Measurements from ENCODE around the gene C1orf50.

The C1orf50 gene

DNA sequence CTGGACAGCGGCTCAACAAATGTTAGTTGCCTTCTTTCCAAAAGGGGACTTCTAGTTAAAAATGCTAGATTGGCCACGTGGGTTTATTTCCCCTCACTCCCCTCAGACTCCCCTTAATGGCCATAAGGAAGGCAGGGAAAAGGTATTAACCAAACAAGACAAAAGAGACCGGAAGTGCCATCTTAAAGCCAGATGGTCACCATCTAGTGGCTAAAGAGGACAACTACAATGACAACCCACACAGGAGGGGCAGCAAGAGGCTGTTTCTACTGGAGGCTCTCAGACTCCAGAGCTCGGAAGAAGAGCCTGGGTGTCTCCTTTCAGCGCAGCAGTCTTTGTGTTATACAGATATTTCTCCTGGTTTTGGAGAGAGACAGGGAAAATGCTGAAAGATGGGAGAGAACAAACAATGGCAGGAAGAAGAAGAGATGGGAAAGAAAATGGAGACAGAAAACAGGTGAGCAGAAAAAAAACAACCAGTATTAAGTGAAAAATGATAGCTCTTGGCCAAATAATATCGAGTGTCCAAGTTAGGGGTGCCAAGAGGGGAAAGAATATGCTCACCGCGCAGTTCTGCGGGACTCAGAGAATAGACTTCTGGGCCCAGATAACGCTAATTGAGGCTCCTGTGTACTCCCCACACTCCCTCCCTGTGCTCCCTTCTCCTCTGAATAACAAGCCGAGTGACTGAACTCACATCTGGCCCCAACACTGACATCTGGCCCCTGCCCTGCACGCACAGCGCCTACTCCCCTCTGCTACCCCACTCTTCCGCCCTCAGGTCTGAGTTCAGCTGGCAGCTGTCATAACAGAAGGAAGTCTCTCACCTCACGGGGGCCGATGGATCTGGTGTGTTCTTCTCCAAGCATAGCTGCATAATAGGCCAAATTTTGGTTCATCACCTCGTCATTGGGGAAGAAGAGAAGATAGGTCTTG is 9.8 kb upstream of the C1orf50 start (continued):
- TF ChIP-seq, protein P1, sequence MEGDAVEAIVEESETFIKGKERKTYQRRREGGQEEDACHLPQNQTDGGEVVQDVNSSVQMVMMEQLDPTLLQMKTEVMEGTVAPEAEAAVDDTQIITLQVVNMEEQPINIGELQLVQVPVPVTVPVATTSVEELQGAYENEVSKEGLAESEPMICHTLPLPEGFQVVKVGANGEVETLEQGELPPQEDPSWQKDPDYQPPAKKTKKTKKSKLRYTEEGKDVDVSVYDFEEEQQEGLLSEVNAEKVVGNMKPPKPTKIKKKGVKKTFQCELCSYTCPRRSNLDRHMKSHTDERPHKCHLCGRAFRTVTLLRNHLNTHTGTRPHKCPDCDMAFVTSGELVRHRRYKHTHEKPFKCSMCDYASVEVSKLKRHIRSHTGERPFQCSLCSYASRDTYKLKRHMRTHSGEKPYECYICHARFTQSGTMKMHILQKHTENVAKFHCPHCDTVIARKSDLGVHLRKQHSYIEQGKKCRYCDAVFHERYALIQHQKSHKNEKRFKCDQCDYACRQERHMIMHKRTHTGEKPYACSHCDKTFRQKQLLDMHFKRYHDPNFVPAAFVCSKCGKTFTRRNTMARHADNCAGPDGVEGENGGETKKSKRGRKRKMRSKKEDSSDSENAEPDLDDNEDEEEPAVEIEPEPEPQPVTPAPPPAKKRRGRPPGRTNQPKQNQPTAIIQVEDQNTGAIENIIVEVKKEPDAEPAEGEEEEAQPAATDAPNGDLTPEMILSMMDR (tag by site-specific recombination; IDR thresholded peaks at IDR 0.05): peak; percentile 66
- TF ChIP-seq, protein P2, sequence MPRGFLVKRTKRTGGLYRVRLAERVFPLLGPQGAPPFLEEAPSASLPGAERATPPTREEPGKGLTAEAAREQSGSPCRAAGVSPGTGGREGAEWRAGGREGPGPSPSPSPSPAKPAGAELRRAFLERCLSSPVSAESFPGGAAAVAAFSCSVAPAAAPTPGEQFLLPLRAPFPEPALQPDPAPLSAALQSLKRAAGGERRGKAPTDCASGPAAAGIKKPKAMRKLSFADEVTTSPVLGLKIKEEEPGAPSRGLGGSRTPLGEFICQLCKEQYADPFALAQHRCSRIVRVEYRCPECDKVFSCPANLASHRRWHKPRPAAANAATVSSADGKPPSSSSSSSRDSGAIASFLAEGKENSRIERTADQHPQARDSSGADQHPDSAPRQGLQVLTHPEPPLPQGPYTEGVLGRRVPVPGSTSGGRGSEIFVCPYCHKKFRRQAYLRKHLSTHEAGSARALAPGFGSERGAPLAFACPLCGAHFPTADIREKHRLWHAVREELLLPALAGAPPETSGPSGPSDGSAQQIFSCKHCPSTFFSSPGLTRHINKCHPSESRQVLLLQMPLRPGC (tag by site-specific recombination; IDR thresholded peaks at IDR 0.05): no peak
- TF ChIP-seq HOXC10 (CRISPR knock-in tag; IDR thresholded peaks at IDR 0.05) (no peak), SCRT1 (tag by site-specific recombination; IDR thresholded peaks at IDR 0.05; ENCODE audit: borderline replicate concordance) (no peak), ZNF155 (tag by site-specific recombination; IDR thresholded peaks at IDR 0.05) (no peak), ZNF335 (tag by site-specific recombination; conservative IDR thresholded peaks at IDR 0.05) (no peak), ZNF664 (tag by site-specific recombination; IDR thresholded peaks at IDR 0.05) (0 out of 2 replicates have a peak, but pooled peaks have one; percentile 88)
- TF ChIP-seq, protein P3, sequence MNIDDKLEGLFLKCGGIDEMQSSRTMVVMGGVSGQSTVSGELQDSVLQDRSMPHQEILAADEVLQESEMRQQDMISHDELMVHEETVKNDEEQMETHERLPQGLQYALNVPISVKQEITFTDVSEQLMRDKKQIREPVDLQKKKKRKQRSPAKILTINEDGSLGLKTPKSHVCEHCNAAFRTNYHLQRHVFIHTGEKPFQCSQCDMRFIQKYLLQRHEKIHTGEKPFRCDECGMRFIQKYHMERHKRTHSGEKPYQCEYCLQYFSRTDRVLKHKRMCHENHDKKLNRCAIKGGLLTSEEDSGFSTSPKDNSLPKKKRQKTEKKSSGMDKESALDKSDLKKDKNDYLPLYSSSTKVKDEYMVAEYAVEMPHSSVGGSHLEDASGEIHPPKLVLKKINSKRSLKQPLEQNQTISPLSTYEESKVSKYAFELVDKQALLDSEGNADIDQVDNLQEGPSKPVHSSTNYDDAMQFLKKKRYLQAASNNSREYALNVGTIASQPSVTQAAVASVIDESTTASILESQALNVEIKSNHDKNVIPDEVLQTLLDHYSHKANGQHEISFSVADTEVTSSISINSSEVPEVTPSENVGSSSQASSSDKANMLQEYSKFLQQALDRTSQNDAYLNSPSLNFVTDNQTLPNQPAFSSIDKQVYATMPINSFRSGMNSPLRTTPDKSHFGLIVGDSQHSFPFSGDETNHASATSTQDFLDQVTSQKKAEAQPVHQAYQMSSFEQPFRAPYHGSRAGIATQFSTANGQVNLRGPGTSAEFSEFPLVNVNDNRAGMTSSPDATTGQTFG (tag by site-specific recombination; IDR thresholded peaks at IDR 0.05; ENCODE audit: borderline replicate concordance): no peak

DNA sequence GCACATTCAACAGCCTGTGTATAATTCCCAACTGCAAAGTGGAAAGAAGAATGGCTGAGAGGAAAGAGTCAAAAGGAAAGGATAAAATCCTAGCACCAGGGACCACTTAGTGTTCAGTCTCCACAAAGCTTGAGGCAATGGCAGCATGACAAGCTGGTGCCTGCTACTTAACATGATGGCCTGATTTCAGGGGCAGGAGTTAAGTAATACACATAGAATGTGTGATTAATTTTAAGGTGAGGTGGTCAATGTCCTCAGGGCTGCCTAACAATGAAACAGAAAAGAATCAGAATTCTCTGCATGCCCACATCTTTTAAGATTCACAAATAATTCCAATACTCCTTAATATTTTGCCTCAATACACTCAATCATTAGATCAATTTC is 9.2 kb upstream of the C1orf50 start:
- TF ChIP-seq ZBTB8A (tag by site-specific recombination; IDR thresholded peaks at IDR 0.05) (no peak), BCL11B (tag by site-specific recombination; IDR thresholded peaks at IDR 0.05; ENCODE audit: low read depth) (no peak), ZNF391 (tag by site-specific recombination; IDR thresholded peaks at IDR 0.05; ENCODE audit: borderline replicate concordance, low read depth) (no peak)
- TF ChIP-seq, protein P4, sequence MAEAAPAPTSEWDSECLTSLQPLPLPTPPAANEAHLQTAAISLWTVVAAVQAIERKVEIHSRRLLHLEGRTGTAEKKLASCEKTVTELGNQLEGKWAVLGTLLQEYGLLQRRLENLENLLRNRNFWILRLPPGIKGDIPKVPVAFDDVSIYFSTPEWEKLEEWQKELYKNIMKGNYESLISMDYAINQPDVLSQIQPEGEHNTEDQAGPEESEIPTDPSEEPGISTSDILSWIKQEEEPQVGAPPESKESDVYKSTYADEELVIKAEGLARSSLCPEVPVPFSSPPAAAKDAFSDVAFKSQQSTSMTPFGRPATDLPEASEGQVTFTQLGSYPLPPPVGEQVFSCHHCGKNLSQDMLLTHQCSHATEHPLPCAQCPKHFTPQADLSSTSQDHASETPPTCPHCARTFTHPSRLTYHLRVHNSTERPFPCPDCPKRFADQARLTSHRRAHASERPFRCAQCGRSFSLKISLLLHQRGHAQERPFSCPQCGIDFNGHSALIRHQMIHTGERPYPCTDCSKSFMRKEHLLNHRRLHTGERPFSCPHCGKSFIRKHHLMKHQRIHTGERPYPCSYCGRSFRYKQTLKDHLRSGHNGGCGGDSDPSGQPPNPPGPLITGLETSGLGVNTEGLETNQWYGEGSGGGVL (tag by site-specific recombination; IDR thresholded peaks at IDR 0.05): no peak
- ChIA-PET CTCF (interaction anchor here (0.6 to 1.9 kb wide), 9 partner anchors 9 to 419 kb away, joined by 3 to 14 read pairs (median 4); partner anchors contain the start of genes C1orf50, CCDC30 and P3H1), POLR2A (interaction anchor here (2.4 kb wide), 1 partner anchor 9 kb away, joined by 10 read pairs; the partner anchor contains the start of genes C1orf50 and P3H1)
- no peak overlapping the region for H3K4me3 ChIP-seq (ENCODE audit: low read depth, low read length)
- no peaks in the 10 kb centered on the region for H3K4me1 ChIP-seq (ENCODE audit: control insufficient read depth, insufficient read depth, low read length)
- H3K9me3 ChIP-seq (ENCODE audit: control insufficient read depth, insufficient read depth, low read depth, low read length): no peaks in the 10 kb centered on the region
- H3K36me3 ChIP-seq (ENCODE audit: control insufficient read depth in 2 of 2, insufficient read depth in 1 of 2, low read length in 2 of 2): peaks cover 23 to 95% of the 10 kb centered on the region in 2 experiments
- H3K27ac ChIP-seq (ENCODE audit: extremely low read depth, low read depth, low read length): no peak overlapping the region

DNA sequence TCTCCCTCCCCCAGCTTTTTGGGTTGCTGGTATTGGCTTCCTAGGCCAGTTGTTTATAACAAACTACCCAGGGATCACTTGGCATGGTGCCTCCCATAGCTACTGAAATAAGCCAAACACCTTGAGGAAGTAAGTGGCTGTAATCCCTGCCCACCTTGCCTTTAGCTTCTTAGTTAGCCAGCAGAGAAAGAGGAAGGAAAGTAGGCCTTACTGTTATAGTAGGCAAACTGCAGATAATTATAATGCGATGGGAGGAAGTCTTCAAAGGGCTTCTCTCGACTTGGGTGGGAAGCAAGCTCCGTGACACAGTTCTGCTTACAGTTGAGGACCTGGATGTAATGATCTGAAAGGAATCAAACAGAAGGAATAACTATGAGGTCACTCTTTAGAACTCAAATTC is 8.4 kb upstream of the C1orf50 start:
- Histone ChIP-seq H3K36me3 (ENCODE audit: control insufficient read depth in 2 of 2, insufficient read depth in 1 of 2, low read length in 2 of 2) (peaks cover 21 to 88% of the 10 kb centered on the region in 2 experiments), H3K4me3 (ENCODE audit: low read depth, low read length) (no peak overlapping the region), H3K9me3 (ENCODE audit: control insufficient read depth, insufficient read depth, low read depth, low read length) (no peaks in the 10 kb centered on the region), H3K4me1 (ENCODE audit: control insufficient read depth, insufficient read depth, low read length) (no peaks in the 10 kb centered on the region), H3K27ac (ENCODE audit: extremely low read depth, low read depth, low read length) (no peak overlapping the region)
- ChIA-PET POLR2A (interaction anchor here (2.4 kb wide), 1 partner anchor 8 kb away, joined by 10 read pairs; the partner anchor contains the start of genes C1orf50 and P3H1), CTCF (interaction anchor here (0.5 to 1.6 kb wide), 7 partner anchors 11 to 1366 kb away, joined by 3 to 6 read pairs (median 4); no protein-coding TSS in a partner anchor)
- TF ChIP-seq ZNF624 (tag by site-specific recombination; IDR thresholded peaks at IDR 0.05) (no peak), ZNF600 (tag by site-specific recombination; IDR thresholded peaks at IDR 0.05) (no peak)
- TF ChIP-seq, protein P5, sequence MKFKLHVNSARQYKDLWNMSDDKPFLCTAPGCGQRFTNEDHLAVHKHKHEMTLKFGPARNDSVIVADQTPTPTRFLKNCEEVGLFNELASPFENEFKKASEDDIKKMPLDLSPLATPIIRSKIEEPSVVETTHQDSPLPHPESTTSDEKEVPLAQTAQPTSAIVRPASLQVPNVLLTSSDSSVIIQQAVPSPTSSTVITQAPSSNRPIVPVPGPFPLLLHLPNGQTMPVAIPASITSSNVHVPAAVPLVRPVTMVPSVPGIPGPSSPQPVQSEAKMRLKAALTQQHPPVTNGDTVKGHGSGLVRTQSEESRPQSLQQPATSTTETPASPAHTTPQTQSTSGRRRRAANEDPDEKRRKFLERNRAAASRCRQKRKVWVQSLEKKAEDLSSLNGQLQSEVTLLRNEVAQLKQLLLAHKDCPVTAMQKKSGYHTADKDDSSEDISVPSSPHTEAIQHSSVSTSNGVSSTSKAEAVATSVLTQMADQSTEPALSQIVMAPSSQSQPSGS (tag by site-specific recombination; IDR thresholded peaks at IDR 0.05; ENCODE audit: low read depth): 0 out of 2 replicates have a peak, but pooled peaks have one; percentile 14
- TF ChIP-seq, protein P6, sequence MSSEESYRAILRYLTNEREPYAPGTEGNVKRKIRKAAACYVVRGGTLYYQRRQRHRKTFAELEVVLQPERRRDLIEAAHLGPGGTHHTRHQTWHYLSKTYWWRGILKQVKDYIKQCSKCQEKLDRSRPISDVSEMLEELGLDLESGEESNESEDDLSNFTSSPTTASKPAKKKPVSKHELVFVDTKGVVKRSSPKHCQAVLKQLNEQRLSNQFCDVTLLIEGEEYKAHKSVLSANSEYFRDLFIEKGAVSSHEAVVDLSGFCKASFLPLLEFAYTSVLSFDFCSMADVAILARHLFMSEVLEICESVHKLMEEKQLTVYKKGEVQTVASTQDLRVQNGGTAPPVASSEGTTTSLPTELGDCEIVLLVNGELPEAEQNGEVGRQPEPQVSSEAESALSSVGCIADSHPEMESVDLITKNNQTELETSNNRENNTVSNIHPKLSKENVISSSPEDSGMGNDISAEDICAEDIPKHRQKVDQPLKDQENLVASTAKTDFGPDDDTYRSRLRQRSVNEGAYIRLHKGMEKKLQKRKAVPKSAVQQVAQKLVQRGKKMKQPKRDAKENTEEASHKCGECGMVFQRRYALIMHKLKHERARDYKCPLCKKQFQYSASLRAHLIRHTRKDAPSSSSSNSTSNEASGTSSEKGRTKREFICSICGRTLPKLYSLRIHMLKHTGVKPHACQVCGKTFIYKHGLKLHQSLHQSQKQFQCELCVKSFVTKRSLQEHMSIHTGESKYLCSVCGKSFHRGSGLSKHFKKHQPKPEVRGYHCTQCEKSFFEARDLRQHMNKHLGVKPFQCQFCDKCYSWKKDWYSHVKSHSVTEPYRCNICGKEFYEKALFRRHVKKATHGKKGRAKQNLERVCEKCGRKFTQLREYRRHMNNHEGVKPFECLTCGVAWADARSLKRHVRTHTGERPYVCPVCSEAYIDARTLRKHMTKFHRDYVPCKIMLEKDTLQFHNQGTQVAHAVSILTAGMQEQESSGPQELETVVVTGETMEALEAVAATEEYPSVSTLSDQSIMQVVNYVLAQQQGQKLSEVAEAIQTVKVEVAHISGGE (tag by site-specific recombination; conservative IDR thresholded peaks at IDR 0.05; ENCODE audit: low read depth): no peak
